HFF-Myc (cell line): Measurements from ENCODE around the gene LIPI.

Experiments used
- DNase-seq: peaks from one replicate; pipeline ENCODE4 v3.0.0-alpha.2; 2011; ENCODE audit warnings: low read depth; ENCODE audit errors: extremely low read depth
- H3K4me3 ChIP-seq: replicated peaks from 2 replicates; pipeline ENCODE4 v1.5.1; 2011; ENCODE audit warnings: low read depth, mild to moderate bottlenecking, control low read depth, low read length
- TF ChIP-seq, protein P1 (sequence below): IDR thresholded peaks from 2 replicates; pipeline ENCODE4 v1.5.1; 2012; ENCODE audit warnings: mild to moderate bottlenecking, low read depth, low read length, control low read depth; ENCODE audit errors: missing control alignments

Gene LIPI

DNA sequence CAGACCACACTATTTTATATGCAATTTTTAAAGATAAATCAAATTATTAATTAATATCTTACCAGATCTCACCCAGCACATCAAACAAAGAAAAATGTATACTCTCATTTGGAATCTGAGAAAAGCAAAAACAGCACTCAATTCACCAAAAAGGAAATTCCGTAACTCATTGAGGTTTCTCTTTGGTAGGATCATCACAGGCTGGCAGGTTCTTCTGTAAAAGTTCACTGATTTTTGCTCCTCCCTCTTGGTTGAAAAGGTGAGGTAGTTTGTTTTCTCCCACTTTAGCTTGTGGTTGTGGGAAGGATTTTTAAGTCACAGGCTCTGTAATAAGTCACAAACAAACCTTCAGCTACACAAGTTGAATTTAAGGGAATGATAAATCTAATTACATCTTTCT lies at the start of gene LIPI:
LIPI (minus strand) TSS at position 218 of the 400 bp plus-strand sequence; CDS start at position 108, 110 bp downstream.
- DNase-seq, result no peak
- H3K4me3 ChIP-seq, result no peak within 1 kb of the TSS
- TF ChIP-seq, protein P1, sequence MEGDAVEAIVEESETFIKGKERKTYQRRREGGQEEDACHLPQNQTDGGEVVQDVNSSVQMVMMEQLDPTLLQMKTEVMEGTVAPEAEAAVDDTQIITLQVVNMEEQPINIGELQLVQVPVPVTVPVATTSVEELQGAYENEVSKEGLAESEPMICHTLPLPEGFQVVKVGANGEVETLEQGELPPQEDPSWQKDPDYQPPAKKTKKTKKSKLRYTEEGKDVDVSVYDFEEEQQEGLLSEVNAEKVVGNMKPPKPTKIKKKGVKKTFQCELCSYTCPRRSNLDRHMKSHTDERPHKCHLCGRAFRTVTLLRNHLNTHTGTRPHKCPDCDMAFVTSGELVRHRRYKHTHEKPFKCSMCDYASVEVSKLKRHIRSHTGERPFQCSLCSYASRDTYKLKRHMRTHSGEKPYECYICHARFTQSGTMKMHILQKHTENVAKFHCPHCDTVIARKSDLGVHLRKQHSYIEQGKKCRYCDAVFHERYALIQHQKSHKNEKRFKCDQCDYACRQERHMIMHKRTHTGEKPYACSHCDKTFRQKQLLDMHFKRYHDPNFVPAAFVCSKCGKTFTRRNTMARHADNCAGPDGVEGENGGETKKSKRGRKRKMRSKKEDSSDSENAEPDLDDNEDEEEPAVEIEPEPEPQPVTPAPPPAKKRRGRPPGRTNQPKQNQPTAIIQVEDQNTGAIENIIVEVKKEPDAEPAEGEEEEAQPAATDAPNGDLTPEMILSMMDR, result no peak

- no peak for DNase-seq
- H3K4me3 ChIP-seq, result no peak overlapping the region
- TF ChIP-seq, protein P1, result no peak
These were observed 49.5 kb upstream of the LIPI start for GRCh38 chr21:14260174-14260764.

DNA sequence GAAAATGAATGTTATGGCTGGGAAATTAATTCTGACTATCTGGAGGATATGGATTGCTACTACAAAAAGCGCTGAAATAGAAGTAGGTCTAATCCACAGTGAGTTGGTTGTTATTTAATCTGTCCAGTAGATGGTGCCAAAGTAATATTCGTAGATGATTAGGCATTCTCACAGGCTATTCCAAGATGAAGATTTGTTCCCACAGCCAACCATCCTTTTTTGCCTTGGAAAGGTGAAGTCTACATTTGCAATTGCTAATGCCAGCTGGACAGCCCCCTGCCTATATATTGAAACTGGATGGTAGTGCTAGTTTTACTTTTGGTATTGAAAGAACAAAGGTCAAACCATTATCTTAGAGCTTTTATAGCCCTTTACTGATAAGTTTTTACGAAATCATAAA lies 49.0 kb upstream of the LIPI start:
- TF ChIP-seq, protein P1, result peak; percentile 35
- H3K4me3 ChIP-seq, result no peak overlapping the region
- peak; percentile 33 for DNase-seq

DNA sequence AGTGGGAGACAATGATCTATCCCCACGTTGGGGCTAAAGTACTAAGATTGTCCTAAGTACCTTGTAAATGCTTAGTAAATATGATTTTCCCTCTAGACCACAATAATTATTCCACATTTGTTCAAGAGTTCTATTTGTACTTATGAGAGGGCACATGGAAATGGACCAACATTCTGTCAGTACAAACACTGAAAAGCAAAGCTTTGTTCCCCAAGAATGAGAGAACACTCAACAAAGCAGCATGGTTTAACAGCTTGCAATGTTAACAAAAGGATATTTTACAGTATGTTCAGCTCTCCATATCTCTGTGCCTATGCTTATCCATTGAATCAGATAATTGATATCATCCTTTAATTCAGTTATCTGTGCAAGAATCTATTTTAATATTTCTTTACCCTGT lies 40.6 kb upstream of the LIPI start:
- H3K4me3 ChIP-seq, result no peak overlapping the region
- TF ChIP-seq, protein P1, result no peak
- no peak for DNase-seq

- DNase-seq, result no peak
- TF ChIP-seq, protein P1, result no peak
These were observed 35.0 kb upstream of the LIPI start for GRCh38 chr21:14245711-14246110.

GRCh38 chr21:14244911-14245310 lies 34.2 kb upstream of the LIPI start:
- TF ChIP-seq, protein P1, result no peak
- no peak for DNase-seq

More at GRCh38 chr21:14245711-14246110, 35.0 kb upstream of the LIPI start:
- no peak overlapping the region for H3K4me3 ChIP-seq

GRCh38 chr21:14243874-14244273 lies 33.1 kb upstream of the LIPI start:
- TF ChIP-seq, protein P1, result no peak
- DNase-seq, result no peak
- no peak overlapping the region for H3K4me3 ChIP-seq

More at GRCh38 chr21:14244911-14245310, 34.2 kb upstream of the LIPI start:
- H3K4me3 ChIP-seq, result no peak overlapping the region
